GM13976 (cell line): ENCODE measurements around the gene EPS15.
"Not testable (repeated sequence)": the region's sequence is repeated elsewhere in the genome, so short reads cannot be mapped to it uniquely, and the experiment has no call there.

ENCODE experiments used
- DNase-seq: peaks from one replicate; pipeline ENCODE4 v3.0.0; 2012; ENCODE audit warnings: low spot score
- in situ Hi-C: fragments of 300-500 bp; cut with MboI; formaldehyde crosslinking; loops from one replicate; pipeline ENCODE4 v1.12.0; 2022; ENCODE audit warnings: low sequenced_read_pairs, mixed read lengths, inconsistent platforms; ENCODE audit not compliant: unreplicated experiment
- TF ChIP-seq, protein P1 (sequence below): IDR thresholded peaks from 2 replicates; pipeline ENCODE4 v1.5.1; 2012; ENCODE audit warnings: borderline replicate concordance, mild to moderate bottlenecking; ENCODE audit not compliant: insufficient read depth; ENCODE audit errors: extremely low read depth, missing control alignments, control extremely low read depth

Gene EPS15

DNA sequence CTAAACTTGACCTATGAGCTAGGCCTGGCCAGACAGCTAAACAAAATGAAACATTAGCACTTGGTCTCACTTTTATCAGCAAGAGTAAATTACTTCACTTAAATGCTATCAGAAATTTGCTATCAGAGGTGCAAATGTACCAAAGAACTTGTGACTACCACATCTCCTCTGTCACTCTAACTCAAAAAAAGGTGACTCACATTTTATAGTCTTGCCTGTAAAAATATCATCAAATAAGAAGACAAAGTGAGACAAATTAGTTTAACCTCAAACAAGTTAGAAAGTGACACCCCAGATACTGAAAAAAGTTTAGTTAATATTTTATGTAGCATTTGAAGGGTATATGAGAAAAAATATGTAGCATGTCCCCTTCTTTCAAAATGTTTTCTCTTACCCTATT, 76.9 kb downstream of the EPS15 start:
- TF ChIP-seq, protein P1, sequence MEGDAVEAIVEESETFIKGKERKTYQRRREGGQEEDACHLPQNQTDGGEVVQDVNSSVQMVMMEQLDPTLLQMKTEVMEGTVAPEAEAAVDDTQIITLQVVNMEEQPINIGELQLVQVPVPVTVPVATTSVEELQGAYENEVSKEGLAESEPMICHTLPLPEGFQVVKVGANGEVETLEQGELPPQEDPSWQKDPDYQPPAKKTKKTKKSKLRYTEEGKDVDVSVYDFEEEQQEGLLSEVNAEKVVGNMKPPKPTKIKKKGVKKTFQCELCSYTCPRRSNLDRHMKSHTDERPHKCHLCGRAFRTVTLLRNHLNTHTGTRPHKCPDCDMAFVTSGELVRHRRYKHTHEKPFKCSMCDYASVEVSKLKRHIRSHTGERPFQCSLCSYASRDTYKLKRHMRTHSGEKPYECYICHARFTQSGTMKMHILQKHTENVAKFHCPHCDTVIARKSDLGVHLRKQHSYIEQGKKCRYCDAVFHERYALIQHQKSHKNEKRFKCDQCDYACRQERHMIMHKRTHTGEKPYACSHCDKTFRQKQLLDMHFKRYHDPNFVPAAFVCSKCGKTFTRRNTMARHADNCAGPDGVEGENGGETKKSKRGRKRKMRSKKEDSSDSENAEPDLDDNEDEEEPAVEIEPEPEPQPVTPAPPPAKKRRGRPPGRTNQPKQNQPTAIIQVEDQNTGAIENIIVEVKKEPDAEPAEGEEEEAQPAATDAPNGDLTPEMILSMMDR, result no peak
- no peak for DNase-seq
- in situ Hi-C loops, result no loop called here

GRCh38 chr1:51439895-51440294, 79.2 kb downstream of the EPS15 start:
- in situ Hi-C loops, result no loop called here
- TF ChIP-seq, protein P1, result no peak
- no peak for DNase-seq

DNA sequence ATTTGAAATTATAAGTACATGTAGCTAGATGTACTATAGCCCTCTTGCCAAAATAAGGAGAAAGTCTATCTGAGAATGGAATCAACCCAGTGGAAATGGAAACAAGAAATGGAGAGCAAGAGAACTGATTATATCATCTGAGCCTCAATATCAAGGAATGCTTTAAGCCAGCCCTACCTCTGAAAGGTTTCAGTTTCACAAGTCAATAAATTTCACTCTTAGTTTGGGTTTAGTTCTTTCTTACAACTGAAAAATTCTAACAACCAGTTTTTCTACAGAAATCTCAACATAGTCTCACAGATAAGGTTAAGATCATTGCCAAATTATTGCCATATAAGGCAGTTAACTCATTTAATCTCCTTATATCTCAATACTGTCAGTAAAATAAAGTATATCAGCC, 80.0 kb downstream of the EPS15 start:
- TF ChIP-seq, protein P1, result no peak
- in situ Hi-C loops, result no loop called here
- DNase-seq, result no peak

DNA sequence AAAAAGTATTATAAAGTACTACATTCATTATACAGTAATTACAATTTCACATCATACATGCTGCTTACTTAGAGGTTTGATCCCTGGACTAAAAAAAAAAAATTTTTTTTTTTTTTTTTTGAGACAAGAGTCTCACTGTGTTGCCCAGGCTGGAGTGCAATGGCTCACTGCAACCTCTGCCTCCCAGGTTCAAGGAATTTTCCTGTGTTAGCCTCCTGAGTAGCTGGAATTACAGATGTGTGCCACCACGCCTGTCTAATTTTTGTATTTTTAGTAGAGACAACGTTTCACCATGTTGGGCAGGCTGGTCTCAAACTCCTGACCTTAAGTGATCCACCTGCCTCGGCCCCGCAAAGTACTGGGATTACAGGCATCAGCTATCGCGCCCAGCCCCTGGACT, 81.7 kb downstream of the EPS15 start:
- in situ Hi-C loops, DNase-seq: not testable (repeated sequence)

GRCh38 chr1:51435878-51436277, 83.2 kb downstream of the EPS15 start:
- TF ChIP-seq, protein P1, result no peak
- no peak for DNase-seq
- in situ Hi-C loops, result no loop called here

DNA sequence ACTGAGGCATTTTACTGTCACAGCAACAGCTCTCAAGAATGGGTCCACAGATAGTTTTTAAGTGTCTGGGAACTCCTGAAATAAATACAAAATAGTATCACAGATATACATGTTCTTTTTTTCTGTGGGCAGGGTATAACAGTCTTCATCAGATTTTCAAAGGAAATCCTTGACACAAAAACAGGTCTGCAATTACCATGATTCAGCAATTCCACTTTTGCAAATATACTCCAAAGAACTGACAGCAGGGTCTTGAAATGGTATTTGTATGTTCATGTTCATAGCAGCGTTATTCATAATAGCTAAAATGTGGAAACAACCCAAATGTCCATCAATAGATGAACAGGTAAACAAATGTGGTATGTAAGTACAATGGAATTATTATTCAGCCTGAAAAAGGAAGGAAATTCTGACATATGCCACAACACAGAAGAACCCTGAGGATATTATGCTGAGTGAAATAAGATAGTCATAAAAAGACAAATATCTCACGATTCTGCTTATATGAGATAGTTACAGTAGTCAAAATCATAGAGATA, 85.0 kb downstream of the EPS15 start:
- DNase-seq, result no peak
- TF ChIP-seq, protein P1, result no peak
- in situ Hi-C loops, result no loop called here

- in situ Hi-C loops, result no loop called here
- DNase-seq, result no peak
- TF ChIP-seq, protein P1, result no peak
Observed at GRCh38 chr1:51433269-51433971, 85.6 kb downstream of the EPS15 start.
